HG02798 (cell line): Measurements from ENCODE around the gene GTF2A1.
"Not testable (repeated sequence)": the region's sequence is repeated elsewhere in the genome, so short reads cannot be mapped to it uniquely, and the experiment has no call there.

Experiments
- ATAC-seq: cut with Tn5 transposase; IDR thresholded peaks from one replicate; pipeline ENCODE4 v1.9.1; 2021; ENCODE audit warnings: mild to moderate bottlenecking; ENCODE audit not compliant: unreplicated experiment, poor library complexity

GTF2A1 gene

DNA sequence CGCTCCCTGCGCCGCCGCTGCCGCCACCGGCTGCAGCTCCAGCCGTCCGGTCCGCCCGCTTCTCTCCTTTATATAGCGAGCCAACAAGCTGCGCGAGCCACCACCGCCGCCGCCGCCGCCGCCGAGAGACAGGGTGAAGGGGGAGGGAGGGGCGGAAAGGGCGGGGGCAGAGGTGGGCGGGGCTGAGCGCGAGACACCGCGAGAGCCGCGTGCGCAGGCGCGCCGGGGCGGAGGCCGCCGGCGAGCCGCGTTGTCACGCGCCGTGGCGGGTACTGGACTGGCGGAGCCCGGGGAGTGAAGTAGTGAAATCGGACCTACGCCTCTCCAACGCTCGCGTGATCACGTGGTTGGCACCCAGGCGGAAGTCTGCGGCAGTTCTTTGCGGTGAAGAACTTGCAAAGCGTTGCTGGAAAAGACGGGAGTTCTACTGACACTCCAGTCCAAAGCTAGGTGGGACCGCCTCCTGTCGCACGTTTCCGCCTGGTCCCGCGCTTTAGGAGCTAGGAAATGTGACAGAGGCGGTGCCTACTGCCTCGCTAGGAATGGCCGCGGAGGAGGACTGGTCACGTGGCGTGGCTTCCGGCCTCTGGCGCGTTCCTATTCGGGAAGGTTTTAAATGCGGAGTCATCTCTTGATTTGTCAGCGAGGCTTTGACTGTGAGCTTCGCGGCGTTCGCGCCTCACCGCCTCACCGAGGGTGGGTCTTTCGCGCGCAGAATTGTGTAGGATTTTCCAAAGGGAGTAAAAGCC is at the start of gene GTF2A1:
Gene GTF2A1, minus strand, starts transcription at position 130 of the 749 bp plus-strand sequence. CDS start 441 bp downstream, outside the sequence.
- ATAC-seq: peak; percentile 77

DNA sequence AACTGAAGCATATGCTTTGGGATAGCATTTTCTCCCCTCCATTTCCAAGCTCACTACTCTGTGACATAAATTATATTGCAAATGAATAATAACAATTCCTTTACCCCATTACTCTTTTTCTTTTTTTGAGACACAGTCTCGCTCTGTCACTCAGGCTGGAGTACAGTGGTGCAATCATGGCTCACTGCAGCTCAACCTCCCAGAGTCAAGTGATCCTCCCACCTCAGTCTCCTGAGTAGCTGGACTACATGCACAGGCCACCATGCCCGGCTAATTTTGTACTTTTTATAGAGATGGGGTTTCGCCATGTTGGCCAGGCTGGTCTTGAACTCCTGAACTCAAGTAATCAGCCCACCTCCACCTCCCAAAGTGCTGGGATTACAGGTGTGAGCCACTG is 49.2 kb upstream of the GTF2A1 start:
- ATAC-seq: no peak

DNA sequence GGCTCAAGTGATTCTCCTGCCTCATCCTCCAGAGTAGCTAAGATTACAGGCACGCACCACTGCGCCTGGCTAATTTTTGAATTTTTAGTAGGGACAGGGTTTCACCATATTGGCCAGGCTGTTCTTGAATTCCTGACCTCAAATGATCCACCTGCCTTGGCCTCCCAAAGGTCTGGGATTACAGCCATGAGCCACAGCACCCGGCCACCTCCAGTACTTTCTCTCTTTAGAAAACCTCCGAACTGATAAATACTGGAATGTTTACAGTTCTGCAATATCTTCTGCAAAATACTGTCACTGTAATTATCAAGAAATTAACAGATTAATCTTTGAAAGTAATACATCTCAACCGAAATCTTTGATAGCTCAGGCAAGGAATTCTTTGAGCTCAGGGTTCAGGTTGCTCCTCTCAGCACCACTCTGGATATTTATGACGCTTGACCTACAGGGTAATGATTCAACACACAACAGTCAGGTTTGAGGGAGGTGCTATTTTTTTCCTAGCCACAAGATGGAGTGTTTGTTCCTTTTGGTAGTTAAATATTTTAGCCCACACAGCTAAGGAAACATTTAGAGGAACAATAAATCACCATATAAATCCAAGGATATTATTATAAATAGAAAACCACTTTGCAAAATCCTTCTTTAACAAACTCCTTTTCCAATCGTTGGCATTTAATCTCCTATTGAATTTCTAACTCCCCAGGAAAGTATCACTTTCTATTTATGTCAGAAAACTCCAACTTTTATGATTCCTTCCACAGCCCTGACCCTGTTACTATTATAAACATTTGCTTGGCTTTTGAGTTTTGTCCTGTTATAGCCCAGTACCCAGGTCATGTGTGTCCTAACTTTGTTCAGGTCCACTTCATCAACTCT is 48.6 kb upstream of the GTF2A1 start:
- ATAC-seq: peak; percentile 68

DNA sequence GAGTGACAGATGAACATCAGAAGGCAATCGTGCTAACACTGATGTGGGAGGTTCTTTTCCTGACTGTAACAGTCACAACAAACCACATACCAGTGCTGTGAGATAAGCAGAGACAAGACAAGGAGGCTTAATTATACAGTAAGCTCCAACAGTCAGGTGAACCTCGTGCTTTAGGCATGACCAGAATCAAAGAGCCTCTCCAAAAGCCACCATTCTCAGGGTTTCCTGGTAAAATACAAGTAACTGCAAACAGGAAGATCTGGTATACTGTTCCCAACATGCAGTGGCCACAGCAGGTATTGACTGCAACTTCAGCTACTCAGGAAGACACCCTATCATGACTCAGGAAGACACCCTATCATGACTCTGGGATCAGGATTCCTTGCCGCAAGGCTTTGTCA is 47.3 kb upstream of the GTF2A1 start:
- no peak for ATAC-seq

DNA sequence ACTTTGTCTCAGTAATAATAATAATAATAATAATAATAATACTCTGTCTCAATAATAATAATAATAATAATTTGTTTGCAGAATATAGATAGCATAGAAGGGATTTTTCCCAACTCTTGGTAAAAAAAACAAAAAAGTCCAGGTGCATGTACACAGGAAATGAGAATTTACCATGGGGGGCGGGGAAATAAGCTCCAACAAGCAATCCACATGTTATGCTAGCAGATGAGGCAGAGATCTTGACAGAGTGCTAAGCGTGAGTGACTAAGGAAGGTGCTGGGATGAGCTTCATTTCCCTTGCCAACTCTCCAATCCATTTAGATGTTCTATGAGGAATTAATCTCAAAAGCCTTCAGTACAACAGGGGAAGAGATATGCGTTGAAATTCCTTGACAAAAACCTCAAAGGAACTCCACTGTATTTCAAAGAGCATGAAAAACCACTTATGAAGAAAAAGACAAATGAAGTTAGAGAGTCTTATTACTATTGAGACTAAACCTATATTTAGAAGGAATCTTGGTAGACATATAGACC is 44.9 kb upstream of the GTF2A1 start:
- no peak for ATAC-seq

DNA sequence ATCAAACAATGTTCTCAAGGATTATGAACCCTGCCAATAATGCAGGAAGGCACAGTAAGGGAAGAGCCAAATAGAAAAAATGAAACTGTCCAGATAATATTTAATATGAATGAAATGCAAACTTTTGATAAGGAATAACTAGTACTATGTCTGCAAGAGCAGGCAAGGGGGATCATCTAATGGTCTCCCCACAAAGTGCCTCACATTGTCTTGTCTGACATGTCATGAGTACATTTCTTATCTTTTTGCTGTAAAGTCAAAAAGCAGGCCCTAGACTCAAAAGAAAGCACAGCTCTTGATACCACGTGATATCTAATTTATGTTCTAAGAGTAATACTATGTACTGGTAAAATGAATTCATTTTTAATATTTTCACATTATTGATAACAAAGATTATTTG is 43.9 kb upstream of the GTF2A1 start:
- no peak for ATAC-seq

DNA sequence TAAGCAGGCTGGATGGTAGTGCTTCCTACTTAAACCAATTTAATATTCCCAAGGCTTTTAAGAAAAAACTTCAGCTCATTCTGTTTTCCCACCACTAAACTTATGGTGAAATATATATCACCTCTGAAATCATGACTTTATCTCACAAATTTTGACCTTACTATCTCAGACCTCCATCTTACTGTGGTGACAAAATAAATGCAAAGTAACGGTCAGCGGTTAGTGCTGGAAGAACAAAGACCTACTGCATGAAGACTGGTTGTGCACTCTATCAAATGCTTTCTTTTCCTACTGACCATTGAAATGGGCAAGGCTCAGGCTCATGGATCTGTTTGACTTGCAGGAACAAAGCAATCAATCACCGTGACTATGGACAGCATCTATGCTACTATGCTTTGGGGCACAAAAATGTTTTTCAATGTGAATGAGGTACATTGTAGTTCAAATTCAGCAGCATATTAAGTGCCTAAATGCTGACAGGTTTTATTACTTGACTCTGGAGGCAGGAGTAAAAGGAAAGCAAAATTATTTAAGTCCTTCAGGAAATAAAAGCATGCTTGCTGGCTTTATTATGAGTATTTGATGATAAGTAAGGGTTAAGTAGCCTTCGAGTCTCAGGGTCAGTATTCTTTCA is 43.1 kb upstream of the GTF2A1 start:
- no peak for ATAC-seq

DNA sequence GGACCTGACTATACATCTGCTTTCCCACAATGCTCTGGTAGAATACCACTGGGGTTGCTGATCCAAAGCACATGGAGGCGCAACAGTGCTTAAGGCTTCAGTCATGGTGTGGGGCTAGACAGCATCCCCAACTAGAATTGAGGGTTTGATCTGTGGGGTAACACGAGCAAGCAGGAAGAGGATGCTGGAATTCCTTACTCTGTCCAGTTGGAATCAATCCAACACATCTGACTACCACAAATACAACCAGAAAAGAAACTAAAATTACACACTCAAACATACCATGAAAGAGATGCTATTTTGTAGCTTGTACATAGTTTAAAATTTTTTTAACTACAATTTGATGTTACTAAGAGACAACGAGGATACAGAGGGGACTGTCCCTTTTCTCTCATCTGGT is 40.4 kb upstream of the GTF2A1 start:
- no peak for ATAC-seq

DNA sequence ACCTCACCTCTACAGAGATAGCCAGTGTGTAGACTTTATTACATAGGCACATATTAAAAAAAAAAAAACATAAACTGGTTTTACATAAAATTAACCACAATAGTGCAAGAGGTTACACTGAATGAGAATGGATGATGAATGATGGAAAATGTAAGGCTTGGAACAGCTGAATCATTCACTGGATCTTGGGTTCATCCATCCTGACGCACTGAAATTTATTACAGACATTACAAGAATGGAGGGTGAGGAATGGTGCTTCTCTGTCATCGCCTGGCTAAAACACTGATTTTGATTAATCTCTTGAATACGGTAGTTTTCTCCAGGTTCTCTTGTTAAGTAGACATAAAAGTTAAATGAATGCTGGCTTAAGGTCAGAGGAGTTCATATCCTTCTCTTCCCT is 40.0 kb upstream of the GTF2A1 start:
- ATAC-seq: no peak

DNA sequence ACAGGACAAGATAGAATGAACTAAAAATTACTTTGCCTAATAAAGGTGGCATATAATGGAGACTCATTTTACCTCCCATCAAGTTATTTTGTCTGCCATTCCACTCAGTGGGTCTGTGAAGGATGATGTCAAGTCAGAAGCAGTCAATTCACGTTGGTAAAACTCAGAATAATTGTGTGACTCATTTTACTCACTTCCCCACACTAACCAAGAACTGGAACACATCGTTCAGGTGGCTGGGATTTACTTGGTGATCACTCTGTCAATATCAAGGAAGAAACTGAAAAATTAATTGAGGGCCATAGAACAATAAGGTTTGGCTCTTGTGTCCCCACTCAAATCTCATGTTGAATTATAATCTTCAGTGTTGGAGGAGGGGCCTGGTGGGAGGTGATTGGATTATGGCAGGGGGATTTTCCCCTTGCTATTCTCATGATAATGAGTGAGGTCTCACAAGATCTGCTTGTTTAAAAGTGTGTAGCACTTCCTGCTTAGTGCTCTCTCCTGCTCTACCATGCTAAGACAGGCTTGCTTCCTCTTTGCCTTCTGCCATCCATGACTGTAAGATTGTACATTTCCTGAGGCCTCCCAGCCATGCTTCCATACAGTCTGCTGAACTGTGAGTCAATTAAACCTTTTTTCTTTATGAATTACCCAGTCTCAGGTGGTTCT is 35.7 kb upstream of the GTF2A1 start:
- ATAC-seq: no peak

DNA sequence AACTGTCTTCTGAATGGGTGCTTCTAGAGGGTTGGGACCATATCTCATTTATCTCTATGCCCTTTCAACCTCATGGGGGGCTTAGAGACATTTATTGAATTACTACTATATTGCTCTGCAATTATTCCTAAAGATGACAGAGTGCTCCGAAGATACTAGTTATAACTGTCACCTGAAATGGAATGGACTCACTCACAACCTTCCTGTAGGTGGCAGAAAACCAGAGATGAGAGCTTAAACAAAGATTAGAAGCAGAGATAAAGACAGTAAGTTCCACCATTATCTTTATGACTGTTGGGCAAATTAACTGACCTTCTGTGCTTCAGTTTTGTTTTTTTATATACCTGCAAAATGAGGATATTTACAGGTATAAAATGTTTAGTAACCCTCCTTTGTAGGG is 31.5 kb upstream of the GTF2A1 start:
- ATAC-seq: no peak

DNA sequence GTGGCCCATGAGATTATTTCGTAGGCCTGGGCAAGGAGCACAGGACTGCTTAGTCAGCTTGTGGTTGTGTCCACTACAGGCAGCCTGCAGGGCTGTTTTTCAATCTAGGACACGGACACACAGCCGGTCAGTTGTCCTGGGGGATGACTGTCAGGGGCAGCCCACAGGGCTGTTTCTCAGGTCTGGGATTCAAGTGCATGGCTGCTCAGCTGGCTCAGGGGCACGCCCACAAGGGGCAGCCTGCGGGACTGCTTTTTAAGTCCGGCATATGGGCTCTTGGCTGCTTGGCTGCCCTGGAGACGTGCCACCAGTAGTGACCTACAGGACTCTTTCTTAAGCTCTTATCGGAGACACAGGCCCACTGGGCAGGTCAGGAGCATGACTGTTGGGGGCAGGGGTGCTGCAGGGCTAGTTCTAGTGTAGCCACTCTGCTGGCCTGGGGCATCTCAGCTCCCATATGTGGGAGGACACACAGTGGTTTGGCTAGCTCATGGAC is 26.6 kb upstream of the GTF2A1 start:
- ATAC-seq: no peak

DNA sequence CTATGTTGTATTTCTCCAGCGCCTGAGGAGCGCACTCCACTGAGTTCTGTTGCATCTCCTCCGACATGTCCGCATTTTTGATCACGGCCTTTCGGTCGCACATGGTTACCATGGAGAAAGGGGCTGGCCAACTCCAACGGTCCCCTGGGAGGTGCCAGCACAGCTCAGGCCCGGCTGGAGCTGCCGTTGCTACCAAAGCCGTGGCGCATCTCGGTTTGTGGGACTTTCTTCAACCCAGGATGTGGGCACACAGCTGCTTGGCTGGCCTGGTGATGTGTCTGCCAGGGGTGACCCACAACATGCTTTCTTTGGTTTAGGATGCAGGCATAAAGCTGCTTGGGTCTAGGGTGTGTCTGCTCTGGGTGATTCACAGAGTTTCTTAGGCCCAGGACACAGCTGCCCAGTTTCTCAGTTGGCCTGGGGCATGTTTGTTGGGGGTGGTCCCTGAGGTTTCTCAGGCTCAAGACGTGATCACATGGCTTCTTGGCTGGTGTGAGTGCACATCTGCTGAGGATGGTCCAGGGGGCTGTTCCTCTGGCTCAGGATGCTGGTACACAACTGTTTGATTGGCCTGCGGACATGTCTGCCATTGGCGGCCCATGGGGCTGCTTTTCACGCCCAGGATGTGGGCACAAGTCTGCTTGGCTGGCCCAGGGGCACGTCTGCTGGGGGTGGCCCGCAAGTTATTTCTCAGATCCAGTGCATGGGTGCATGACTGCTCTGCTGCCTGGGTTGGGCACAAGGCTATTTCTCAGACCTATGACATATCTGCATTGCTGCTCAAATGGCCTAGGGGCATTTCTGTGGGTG is 25.9 kb upstream of the GTF2A1 start:
- no peak for ATAC-seq

DNA sequence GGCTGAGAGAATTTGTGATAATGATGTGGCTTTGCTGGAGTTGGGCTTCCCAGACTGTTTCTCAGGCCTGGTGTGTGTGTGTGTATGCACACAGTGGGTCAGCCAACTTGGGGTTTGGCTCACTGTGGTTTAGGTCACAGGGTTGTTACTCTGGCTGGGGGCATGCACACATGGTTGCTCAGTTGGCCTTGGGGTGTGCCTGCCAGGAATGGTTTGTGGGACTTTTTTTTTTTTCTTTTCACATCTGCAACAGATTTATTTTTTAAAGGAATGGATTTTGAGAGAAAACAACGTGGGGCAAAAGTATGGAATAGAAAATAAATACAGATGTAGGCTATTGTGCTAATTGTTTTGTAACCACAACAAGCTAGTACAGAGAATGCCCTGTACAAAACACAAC is 25.0 kb upstream of the GTF2A1 start:
- no peak for ATAC-seq

DNA sequence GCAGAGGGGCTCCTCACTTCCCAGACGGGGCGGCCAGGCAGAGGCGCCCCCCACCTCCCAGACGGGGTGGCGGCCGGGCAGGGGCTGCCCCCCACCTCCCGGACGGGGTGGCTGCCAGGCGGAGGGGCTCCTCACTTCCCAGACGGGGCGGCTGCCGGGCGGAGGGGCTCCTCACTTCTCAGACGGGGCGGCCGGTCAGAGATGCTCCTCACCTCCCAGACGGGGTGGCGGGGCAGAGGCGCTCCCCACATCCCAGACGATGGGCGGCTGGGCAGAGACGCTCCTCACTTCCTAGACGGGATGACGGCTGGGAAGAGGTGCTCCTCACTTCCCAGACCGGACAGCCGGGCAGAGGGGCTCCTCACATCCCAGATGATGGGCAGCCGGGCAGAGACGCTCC is 23.7 kb upstream of the GTF2A1 start:
- ATAC-seq: not testable (repeated sequence)

DNA sequence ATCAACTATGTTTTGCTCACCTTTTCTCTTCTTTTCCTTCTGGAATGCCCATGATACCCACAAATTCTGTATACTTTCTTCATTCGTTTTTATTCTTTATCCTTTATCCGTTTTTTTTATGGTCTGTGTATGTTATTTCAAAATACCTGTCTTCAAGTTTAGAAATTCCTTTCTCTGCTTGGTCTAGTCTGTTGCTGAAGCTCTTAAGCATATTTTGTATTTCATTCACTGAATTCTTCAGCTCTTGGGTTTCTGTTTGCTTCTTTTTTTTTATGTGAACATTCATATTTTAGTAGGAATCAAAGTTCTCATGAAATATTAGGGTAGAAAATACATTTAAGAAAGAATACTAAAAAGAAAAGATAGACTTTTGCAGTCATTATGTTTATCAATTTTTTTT is 22.7 kb upstream of the GTF2A1 start:
- no peak for ATAC-seq

DNA sequence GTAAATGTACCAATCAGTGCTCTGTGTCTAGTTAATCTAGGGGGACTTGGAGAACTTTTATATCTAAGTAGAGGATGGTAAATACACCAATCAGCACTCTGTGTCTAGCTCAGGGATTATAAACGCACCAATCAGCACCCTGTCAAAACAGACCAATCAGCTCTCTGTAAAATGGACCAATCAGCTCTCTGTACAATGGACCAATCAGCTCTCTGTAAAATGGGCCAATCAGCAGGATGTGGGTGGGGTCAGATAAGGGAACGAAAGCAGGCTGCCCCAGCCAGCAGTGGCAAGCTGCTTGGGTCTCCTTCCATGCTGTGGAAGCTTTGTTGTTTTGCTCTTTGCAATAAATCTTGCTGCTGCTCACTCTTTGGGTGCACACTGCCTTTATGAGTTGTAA is 16.1 kb upstream of the GTF2A1 start:
- ATAC-seq: not testable (repeated sequence)

DNA sequence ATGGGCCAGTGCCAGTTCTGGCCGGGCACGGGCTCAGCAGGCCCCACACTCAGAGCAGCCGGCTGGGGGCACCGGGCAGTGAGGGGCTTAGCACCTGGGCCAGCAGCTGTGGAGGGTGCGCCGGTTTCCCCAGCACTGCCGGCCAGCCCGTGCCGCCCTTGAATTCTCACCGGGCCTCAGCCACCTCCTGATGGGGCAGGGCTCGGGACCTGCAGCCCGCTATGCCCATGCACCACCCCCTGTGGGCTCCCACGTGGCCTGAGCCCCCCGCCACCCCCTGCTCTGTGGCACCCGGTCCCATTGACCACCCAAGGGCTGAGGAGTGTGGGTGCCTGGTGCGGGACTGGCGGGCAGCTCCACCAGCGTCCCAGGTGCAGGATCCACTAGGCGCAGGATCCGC is 15.4 kb upstream of the GTF2A1 start:
- no peak for ATAC-seq

DNA sequence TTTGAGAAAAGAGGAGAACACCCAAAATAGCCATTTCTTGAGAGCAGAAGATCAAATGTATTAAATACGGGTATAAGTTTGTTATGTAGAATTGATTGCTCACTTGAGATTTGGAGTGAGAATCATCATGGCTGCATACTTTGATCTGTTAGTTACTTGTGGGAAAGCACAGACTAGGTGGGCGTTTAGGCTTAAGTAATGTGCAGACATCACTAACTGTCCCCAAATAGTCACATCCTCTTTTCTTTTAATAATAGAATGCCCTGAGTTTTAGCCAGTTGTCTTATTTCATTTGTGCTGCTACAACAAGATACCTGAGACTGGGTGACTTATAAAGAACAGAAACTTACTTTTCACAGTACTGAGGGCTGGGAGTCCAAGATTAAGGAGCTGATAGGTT is 14.3 kb upstream of the GTF2A1 start:
- ATAC-seq: peak; percentile 41
